Cardiac muscle cell (in vitro differentiated cells and primary cell): Measurements from ENCODE around the gene SPON1. TPM values are rescaled to one million over a fixed set of nuclear protein-coding genes. Genes with fewer than 3 reads are reported as not detected.
"Not testable (repeated sequence)": the region's sequence is repeated elsewhere in the genome, so short reads cannot be mapped to it uniquely, and the experiment has no call there.

Experiments
- DNase-seq, 2 donors: peaks; one replicate each; pipeline versions ENCODE4 v3.0.0 to v3.0.0-alpha.2; 2010 to 2017; ENCODE audit warnings: low read depth in 1 of 2, low spot score in 1 of 2
- H3K27ac ChIP-seq: fragments of 200-600 bp; sonication (generic); 2 replicates; pipeline ENCODE4 v1.5.1; 2016
- H3K27me3 ChIP-seq: fragments of 200-600 bp; sonication (generic); 2 replicates; pipeline ENCODE4 v1.6.0; 2016; ENCODE audit warnings: control low read depth
- H3K36me3 ChIP-seq: fragments of 200-600 bp; sonication (generic); 2 replicates; pipeline ENCODE4 v1.5.1; 2016; ENCODE audit warnings: control low read depth
- H3K4me1 ChIP-seq: fragments of 200-600 bp; sonication (generic); 2 replicates; pipeline ENCODE4 v1.8.1; 2017; ENCODE audit warnings: low read depth, mild to moderate bottlenecking, mixed run types
- H3K4me3 ChIP-seq: fragments of 200-600 bp; sonication (generic); 2 replicates; pipeline ENCODE4 v1.5.1; 2016; ENCODE audit warnings: mild to moderate bottlenecking
- H3K9me3 ChIP-seq: fragments of 200-600 bp; sonication (generic); 2 replicates; pipeline ENCODE4 v1.5.1; 2017; ENCODE audit warnings: low read depth, mild to moderate bottlenecking, control low read depth
- polyA plus RNA-seq: library from polyadenylated mRNA; unstranded; fragments of >200 nt; fragmentation: Nextera tagmentation; extraction: Ambion mirVana; gene quantifications from 2 replicates; pipeline ENCODE4 v1.2.1, GENCODE V29; 2016
- total RNA-seq: library from RNA; depleted of rRNA; stranded (reverse); fragments of >200 nt; gene quantifications from 2 replicates; pipeline ENCODE4 v1.2.3, GENCODE V29; 2016
- TF ChIP-seq, protein P1 (sequence below): IDR thresholded peaks from 2 replicates; pipeline ENCODE4 v1.5.1; 2012; ENCODE audit warnings: low read depth, mild to moderate bottlenecking, low read length

SPON1 gene
- total and polyA plus RNA-seq, 2 experiments from 2014 or later = 13.3 to 22.0 TPM

DNA sequence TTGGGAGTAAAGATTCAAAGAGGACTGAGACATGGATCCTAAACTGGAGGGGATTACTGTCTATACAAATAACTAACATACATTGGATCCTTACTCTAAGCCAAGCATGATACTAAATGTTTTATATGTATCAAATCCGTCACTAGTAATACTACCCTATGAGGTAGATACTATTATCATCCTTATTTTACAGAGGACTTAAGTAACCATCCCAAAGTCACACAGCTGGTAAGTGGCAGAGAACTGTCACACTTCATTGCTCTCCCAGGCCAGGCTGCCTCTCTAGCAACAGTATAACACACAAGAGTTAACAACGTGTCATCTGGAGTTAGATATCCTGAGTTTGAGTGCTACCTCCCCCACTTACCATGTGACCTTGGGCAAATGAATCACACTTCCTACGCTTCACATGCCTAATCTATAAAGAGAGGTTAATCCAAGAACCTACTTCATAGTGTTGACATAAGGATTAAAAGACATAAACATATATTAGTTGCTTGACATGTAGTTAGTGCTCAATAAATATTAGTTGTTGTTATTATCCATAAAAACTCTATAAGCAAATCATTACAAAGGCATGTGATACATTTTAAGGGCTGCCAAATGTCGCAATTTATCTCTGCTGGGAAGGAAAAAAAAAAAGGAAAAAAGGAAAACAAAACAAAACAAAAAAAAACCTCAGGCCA is 33.8 kb upstream of the SPON1 start:
- TF ChIP-seq, protein P1, sequence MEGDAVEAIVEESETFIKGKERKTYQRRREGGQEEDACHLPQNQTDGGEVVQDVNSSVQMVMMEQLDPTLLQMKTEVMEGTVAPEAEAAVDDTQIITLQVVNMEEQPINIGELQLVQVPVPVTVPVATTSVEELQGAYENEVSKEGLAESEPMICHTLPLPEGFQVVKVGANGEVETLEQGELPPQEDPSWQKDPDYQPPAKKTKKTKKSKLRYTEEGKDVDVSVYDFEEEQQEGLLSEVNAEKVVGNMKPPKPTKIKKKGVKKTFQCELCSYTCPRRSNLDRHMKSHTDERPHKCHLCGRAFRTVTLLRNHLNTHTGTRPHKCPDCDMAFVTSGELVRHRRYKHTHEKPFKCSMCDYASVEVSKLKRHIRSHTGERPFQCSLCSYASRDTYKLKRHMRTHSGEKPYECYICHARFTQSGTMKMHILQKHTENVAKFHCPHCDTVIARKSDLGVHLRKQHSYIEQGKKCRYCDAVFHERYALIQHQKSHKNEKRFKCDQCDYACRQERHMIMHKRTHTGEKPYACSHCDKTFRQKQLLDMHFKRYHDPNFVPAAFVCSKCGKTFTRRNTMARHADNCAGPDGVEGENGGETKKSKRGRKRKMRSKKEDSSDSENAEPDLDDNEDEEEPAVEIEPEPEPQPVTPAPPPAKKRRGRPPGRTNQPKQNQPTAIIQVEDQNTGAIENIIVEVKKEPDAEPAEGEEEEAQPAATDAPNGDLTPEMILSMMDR = no peak
- Histone ChIP-seq H3K4me1 (peaks cover 12% of the 10 kb centered on the region), H3K27ac (no peak overlapping the region), H3K9me3 (no peaks in the 10 kb centered on the region), H3K4me3 (no peak overlapping the region), H3K36me3 (no peaks in the 10 kb centered on the region), H3K27me3 (no peaks in the 10 kb centered on the region)
- peak in 1 of 2 donors; percentile 90 for DNase-seq

DNA sequence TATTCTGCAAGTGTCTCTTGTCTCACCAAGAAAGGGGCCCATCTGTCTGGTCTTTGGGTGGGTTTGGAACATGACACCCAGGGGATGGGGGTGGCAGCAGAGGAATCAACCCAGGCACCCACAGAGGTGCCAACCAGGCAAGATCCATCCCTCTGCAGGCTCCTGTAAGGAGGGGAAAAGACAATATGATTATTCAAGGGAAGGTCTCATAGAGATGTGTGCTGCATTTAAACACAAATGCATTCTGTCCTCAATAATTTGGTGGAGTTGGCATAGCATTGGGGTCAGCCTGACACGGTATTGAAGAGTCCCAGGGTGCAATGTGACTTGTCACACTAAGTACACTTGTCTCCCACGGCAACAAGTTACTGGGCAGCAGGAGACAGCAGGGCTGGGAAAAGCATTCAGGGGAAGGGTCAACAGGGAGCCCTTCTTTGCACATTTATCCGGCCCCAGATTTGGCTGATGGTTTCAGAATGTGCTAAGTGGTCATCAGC is 33.1 kb upstream of the SPON1 start:
- H3K36me3 ChIP-seq = no peaks in the 10 kb centered on the region
- peaks cover 12% of the 10 kb centered on the region for H3K4me1 ChIP-seq
- H3K27ac ChIP-seq = no peak overlapping the region
- DNase-seq = peak in 1 of 2 donors; percentile 19
- TF ChIP-seq, protein P1 = no peak
- H3K4me3 ChIP-seq = no peak overlapping the region
- H3K9me3 ChIP-seq = no peaks in the 10 kb centered on the region
- H3K27me3 ChIP-seq = no peaks in the 10 kb centered on the region

DNA sequence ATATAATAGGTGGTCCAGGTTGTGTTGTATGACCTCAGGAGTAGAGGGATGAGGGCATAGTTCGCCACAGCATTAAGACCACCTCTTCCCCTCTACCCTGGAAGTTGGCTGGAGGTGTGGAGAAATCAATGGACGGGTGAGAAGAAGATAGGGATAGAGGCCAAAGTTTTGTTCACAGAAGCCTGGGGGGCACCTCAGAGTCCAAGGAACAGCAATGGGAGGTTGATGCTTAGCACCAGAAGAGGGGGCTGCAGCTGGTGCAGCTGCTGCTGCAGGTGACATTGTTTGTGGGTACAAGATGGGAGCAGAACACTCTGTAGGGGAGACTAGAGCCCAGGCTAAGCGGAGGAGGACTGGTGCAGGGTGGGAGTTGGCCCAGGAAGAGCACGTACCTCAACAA is 31.2 kb upstream of the SPON1 start:
- Histone ChIP-seq H3K4me1 (peaks cover 12% of the 10 kb centered on the region), H3K4me3 (no peak overlapping the region), H3K27me3 (no peaks in the 10 kb centered on the region), H3K36me3 (no peaks in the 10 kb centered on the region), H3K27ac (no peak overlapping the region), H3K9me3 (no peaks in the 10 kb centered on the region)
- TF ChIP-seq, protein P1 = no peak
- DNase-seq = no peak

DNA sequence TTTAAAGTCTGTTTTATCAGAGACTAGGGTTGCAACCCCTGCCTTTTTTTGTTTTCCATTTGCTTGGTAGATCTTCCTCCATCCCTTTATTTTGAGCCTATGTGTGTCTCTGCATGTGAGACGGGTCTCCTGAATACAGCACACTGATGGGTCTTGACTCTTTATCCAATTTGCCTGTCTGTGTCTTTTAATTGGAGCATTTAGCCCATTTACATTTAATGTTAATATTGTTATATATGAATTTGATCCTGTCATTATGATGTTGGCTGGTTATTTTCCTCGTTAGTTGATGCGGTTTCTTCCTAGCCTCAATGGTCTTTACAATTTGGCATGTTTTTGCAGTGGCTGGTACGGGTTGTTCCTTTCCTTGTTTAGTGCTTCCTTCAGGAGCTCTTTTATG is 25.4 kb upstream of the SPON1 start:
- not testable (repeated sequence) for DNase-seq, H3K9me3 ChIP-seq, H3K27ac ChIP-seq, H3K4me3 ChIP-seq, H3K27me3 ChIP-seq, H3K4me1 ChIP-seq, H3K36me3 ChIP-seq

DNA sequence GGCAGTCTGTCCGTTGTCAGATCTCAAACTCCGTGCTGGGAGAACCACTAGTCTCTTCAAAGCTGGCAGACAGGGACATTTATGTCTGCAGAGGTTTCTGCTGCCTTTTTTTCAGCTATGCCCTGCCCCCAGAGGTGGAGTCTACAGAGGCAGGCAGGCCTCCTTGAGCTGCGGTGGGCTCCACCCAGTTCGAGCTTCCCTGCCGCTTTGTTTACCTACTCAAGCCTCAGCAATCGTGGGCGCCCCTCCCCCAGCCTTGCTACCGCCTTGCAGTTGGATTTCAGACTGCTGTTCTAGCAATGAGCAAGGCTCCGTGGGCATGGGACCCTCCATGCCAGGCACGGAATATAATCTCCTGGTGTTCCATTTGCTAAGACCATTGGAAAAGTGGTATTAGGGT is 23.7 kb upstream of the SPON1 start:
- H3K27ac ChIP-seq, H3K4me3 ChIP-seq, H3K9me3 ChIP-seq, H3K27me3 ChIP-seq, DNase-seq, H3K36me3 ChIP-seq, H3K4me1 ChIP-seq: not testable (repeated sequence)

DNA sequence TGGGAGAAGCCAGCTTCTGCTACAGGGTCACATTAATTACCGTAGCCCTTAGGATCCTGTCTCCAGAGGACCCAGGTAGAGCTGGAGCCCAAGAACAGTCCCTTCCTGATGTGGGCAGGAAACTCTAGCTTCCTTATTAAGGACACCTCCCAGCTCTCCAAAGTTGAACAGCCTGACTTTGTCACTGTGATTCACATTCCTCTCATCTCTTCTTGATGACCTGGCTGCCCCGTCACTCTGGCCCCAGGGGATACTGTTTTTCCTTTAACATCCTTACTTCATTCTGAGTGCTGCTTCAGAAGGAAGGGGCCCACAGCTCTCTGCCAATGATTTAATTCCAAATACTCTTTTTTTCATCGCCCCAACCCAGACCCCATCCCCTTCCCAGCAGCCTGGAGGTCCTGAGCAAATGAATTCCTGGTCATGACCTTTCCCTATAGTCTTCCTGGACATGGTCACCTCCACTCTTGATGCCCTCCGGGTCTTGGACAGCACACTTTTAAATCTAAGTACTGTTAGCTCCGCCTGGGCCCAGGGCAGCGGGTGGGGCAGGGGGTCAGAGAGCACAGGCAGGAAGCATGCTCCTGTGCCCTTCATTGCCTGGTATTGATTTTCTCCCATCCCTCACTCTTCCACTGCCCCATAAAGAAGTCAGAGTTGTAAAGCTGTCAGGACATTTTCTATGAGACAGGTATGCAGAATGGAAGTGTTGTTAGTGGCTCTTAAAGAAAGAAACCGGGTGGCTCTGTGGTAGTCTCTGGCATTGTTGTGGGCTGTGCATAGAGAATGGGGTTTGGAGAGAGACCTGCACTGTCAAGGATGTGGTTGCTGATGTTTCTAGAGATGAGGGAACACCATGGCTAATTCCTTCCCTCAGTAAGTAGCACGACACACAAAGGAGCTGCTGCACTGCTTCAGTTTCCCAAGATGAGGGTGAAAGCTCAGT is 22.3 kb upstream of the SPON1 start:
- Histone ChIP-seq H3K27me3 (no peaks in the 10 kb centered on the region), H3K27ac (no peak overlapping the region), H3K36me3 (no peaks in the 10 kb centered on the region), H3K4me1 (no peaks in the 10 kb centered on the region), H3K9me3 (no peaks in the 10 kb centered on the region), H3K4me3 (no peak overlapping the region)
- TF ChIP-seq, protein P1 = no peak
- no peak for DNase-seq
